HG03025 (cell line): ENCODE measurements around the gene FXN.
"Not testable (repeated sequence)": the region's sequence is repeated elsewhere in the genome, so short reads cannot be mapped to it uniquely, and the experiment has no call there.

Source experiments
- ATAC-seq: cut with Tn5 transposase; IDR thresholded peaks from one replicate; pipeline ENCODE4 v1.9.1; 2021; ENCODE audit warnings: mild to moderate bottlenecking, moderate library complexity; ENCODE audit not compliant: unreplicated experiment, low FRiP score

Gene FXN

GRCh38 chr9:69035438-69036308 is at the start of gene FXN:
TSS of gene FXN (plus strand) at chr9:69035752. CDS start at chr9:69035783, 31 bp downstream.
- peak; percentile 83 for ATAC-seq

- not testable (repeated sequence) for ATAC-seq
These were observed 48.6 kb upstream of the FXN start for GRCh38 chr9:68986949-68987348.

GRCh38 chr9:68991457-68991856 is 44.1 kb upstream of the FXN start:
- no peak for ATAC-seq

GRCh38 chr9:68995776-68996175 is 39.8 kb upstream of the FXN start:
- ATAC-seq: no peak

- ATAC-seq: no peak
These were observed 39.1 kb upstream of the FXN start for GRCh38 chr9:68996462-68996861.

GRCh38 chr9:68997666-68998065 is 37.9 kb upstream of the FXN start:
- no peak for ATAC-seq

- no peak for ATAC-seq
These were observed 37.2 kb upstream of the FXN start for GRCh38 chr9:68998385-68998784.

GRCh38 chr9:68998812-68999211 is 36.7 kb upstream of the FXN start:
- ATAC-seq: no peak

GRCh38 chr9:68999393-69000105 is 36.0 kb upstream of the FXN start:
- ATAC-seq: peak; percentile 77

GRCh38 chr9:69001921-69002320 is 33.6 kb upstream of the FXN start:
- ATAC-seq: no peak

- ATAC-seq: no peak
These were observed 32.5 kb upstream of the FXN start for GRCh38 chr9:69003051-69003450.

- ATAC-seq: no peak
These were observed 30.7 kb upstream of the FXN start for GRCh38 chr9:69004836-69005235.

GRCh38 chr9:69009708-69010107 is 25.8 kb upstream of the FXN start:
- ATAC-seq: no peak

GRCh38 chr9:69012696-69013381 is 22.7 kb upstream of the FXN start:
- no peak for ATAC-seq

GRCh38 chr9:69013382-69013727 is 22.2 kb upstream of the FXN start:
- ATAC-seq: no peak

- no peak for ATAC-seq
These were observed 21.5 kb upstream of the FXN start, which contains the start of gene PRKACG for GRCh38 chr9:69014013-69014412. TSS of gene PRKACG (minus strand) at chr9:69014113. CDS start at chr9:69014092, 21 bp downstream.

GRCh38 chr9:69016191-69017096 is 19.1 kb upstream of the FXN start:
- ATAC-seq: no peak

- ATAC-seq: no peak
These were observed 16.8 kb upstream of the FXN start for GRCh38 chr9:69018737-69019136.

GRCh38 chr9:69019808-69020207 is 15.7 kb upstream of the FXN start:
- ATAC-seq: no peak
